ENCODE measurements around the gene HK1. TPM values are rescaled to one million over a fixed set of nuclear protein-coding genes. Genes with fewer than 3 reads are reported as not detected.

HK1 gene
- total and polyA plus RNA-seq, 2 of the 13 experiments (the other 11 are each of a cell fraction or from before 2014, with no cell fraction given): 0.29 to 1.5 TPM

GRCh38 chr10:69359594-69359993 lies 81.3 kb downstream of the HK1 start:
- intact Hi-C loops (cut with micrococcal nuclease; ENCODE audit: unreplicated experiment): no loop called here
- POLR2A ChIA-PET: no interaction called here
- Histone ChIP-seq H3K4me1 (ENCODE audit: insufficient read depth, low read length) (no peaks in the 10 kb centered on the region), H4K20me1 (ENCODE audit: insufficient read depth, low read length) (no peaks in the 10 kb centered on the region), H3K79me2 (ENCODE audit: insufficient read depth, low read length) (no peaks in the 10 kb centered on the region), H2AFZ (ENCODE audit: low read length) (no peak overlapping the region), H3K27me3 (ENCODE audit: control insufficient read depth in 1 of 2, insufficient read depth in 2 of 2, low read length in 2 of 2) (peaks cover 0 to 11% of the 10 kb centered on the region in 2 experiments; a peak in 3 of 5 replicates), H3K4me2 (ENCODE audit: low read depth, low read length) (no peak overlapping the region), H3K9me3 (ENCODE audit: low read length) (no peaks in the 10 kb centered on the region), H3K4me3 (replicated peaks in 1 of 3; ENCODE audit: insufficient read depth in 1 of 3, low read depth in 2 of 3, low read length in 3 of 3) (no peak overlapping the region), H3K36me3 (replicated peaks in 1 of 2; ENCODE audit: control insufficient read depth in 1 of 2, insufficient read depth in 2 of 2, low read length in 2 of 2) (no peaks in the 10 kb centered on the region), H3K9ac (ENCODE audit: insufficient read depth, low read depth, low read length) (no peak overlapping the region), H3K27ac (ENCODE audit: extremely low read length, insufficient read depth, low read length) (no peak overlapping the region)
- no TSS peak for BruUV-seq (replicated peaks)
- no peak for FAIRE-seq
- in situ Hi-C loops (cut with HindIII; ENCODE audit: extremely low pct_ligation_motif_present, low pct_unique_long_range_greater_than_20kb): no loop called here
- no peak for DNase-seq (ENCODE audit: low spot score)
- ATAC-seq: no peak
- 56% methylated on average over 5 of the region's 5 CpGs for WGBS (ENCODE audit: low lambda C conversion rate)
- no peak for TF ChIP-seq THAP11 (CRISPR knock-in tag; IDR thresholded peaks at IDR 0.05)
- no peak for TF ChIP-seq HMGXB3 (CRISPR knock-in tag; IDR thresholded peaks at IDR 0.05; ENCODE audit: borderline replicate concordance)
- TF ChIP-seq GATAD2A (CRISPR knock-in tag; IDR thresholded peaks at IDR 0.05): no peak
- TF ChIP-seq ZBTB38 (CRISPR knock-in tag; IDR thresholded peaks at IDR 0.05): no peak
- TF ChIP-seq ZC3H4 (CRISPR knock-in tag; IDR thresholded peaks at IDR 0.05; ENCODE audit: borderline replicate concordance): no peak
- TF ChIP-seq ZNF503 (CRISPR knock-in tag; IDR thresholded peaks at IDR 0.05): no peak
- TF ChIP-seq ZNF337 (CRISPR knock-in tag; IDR thresholded peaks at IDR 0.05; ENCODE audit: borderline replicate concordance, low read depth): no peak
- TF ChIP-seq YEATS4 (CRISPR knock-in tag; IDR thresholded peaks at IDR 0.05; ENCODE audit: borderline replicate concordance): no peak
- no peak for TF ChIP-seq RARA (CRISPR knock-in tag; IDR thresholded peaks at IDR 0.05)
- no peak for TF ChIP-seq ZNF33A (CRISPR knock-in tag; IDR thresholded peaks at IDR 0.05; ENCODE audit: borderline replicate concordance)
- TF ChIP-seq ZNF720 (CRISPR knock-in tag; IDR thresholded peaks at IDR 0.05): no peak
- no peak for TF ChIP-seq ZNF567 (CRISPR knock-in tag; IDR thresholded peaks at IDR 0.05; ENCODE audit: borderline replicate concordance)
- no peak for TF ChIP-seq ZNF816 (CRISPR knock-in tag; IDR thresholded peaks at IDR 0.05; ENCODE audit: borderline replicate concordance)
- no peak for TF ChIP-seq SIN3B (IDR thresholded peaks at IDR 0.05; ENCODE audit: low read length)
- CTCF ChIA-PET (ENCODE audit: low intra/inter-chr PET ratio, low total read pairs): no interaction called here

Measured in HepG2 (cell line).